ENCODE measurements around the gene ADAMTSL2. TPM values are rescaled to one million over a fixed set of nuclear protein-coding genes. Genes with fewer than 3 reads are reported as not detected.

ADAMTSL2 gene
- polyA plus RNA-seq, 1 donor (not counting 4 experiments of a cell fraction or from before 2014, with no cell fraction given): not detected

GRCh38 chr9:133605446-133605845, 70.9 kb downstream of the ADAMTSL2 start:
- no peaks in the 10 kb centered on the region for H3K9me1 ChIP-seq (ENCODE audit: control insufficient read depth, extremely low read depth, insufficient read depth, low read length)
- H3K4me3 ChIP-seq (ENCODE audit: control insufficient read depth in 2 of 3, extremely low read depth in 1 of 3, insufficient read depth in 2 of 3, low read depth in 1 of 3, low read length in 3 of 3): no peak overlapping the region
- no peaks in the 10 kb centered on the region for H3K79me2 ChIP-seq (ENCODE audit: control insufficient read depth, insufficient read depth, low read length)
- H3K27me3 ChIP-seq (ENCODE audit: control insufficient read depth, extremely low read depth, insufficient read depth, low read length): peaks cover 62% of the 10 kb centered on the region
- H2AFZ ChIP-seq (ENCODE audit: control insufficient read depth, low read length): no peak overlapping the region
- H3K36me3 ChIP-seq (ENCODE audit: control insufficient read depth in 2 of 2, extremely low read depth in 1 of 2, insufficient read depth in 2 of 2, low read length in 2 of 2): no peaks in the 10 kb centered on the region
- TF ChIP-seq CTCF (optimal IDR thresholded peaks at IDR 0.05 in 1 of 3, IDR thresholded peaks at IDR 0.05 in 1 of 3, conservative IDR thresholded peaks at IDR 0.05 in 1 of 3; ENCODE audit: extremely low read depth in 1 of 3, insufficient read depth in 2 of 3, low read length in 3 of 3) (no peak), EZH2 (IDR thresholded peaks at IDR 0.05; ENCODE audit: low read length) (no peak)
- FAIRE-seq (no peak), DNase-seq (ENCODE audit: low read depth, low spot score) (no peak)
- H4K20me1 ChIP-seq (ENCODE audit: control insufficient read depth, extremely low read depth, insufficient read depth, low read length): no peaks in the 10 kb centered on the region
- no peaks in the 10 kb centered on the region for H3K9me3 ChIP-seq (ENCODE audit: control insufficient read depth, low read depth, low read length)
- H3K4me2 ChIP-seq (ENCODE audit: control insufficient read depth, extremely low read depth, insufficient read depth, low read depth, low read length): no peak overlapping the region
- H3K9ac ChIP-seq (ENCODE audit: control insufficient read depth, extremely low read depth, insufficient read depth, low read length): no peak overlapping the region
- H3K4me1 ChIP-seq (ENCODE audit: control insufficient read depth, extremely low read depth, insufficient read depth, low read length): no peaks in the 10 kb centered on the region
- dilution Hi-C loops (cut with MboI; ENCODE audit: extremely low pct_ligation_motif_present, low sequenced_read_pairs): no loop called here
- no peak overlapping the region for H3K27ac ChIP-seq (ENCODE audit: control insufficient read depth, insufficient read depth, low read length)

GRCh38 chr9:133605856-133606707, 71.6 kb downstream of the ADAMTSL2 start:
- no peak overlapping the region for H3K27ac ChIP-seq (ENCODE audit: control insufficient read depth, insufficient read depth, low read length)
- no peak overlapping the region for H3K4me2 ChIP-seq (ENCODE audit: control insufficient read depth, extremely low read depth, insufficient read depth, low read depth, low read length)
- TF ChIP-seq CTCF (optimal IDR thresholded peaks at IDR 0.05 in 1 of 3, IDR thresholded peaks at IDR 0.05 in 1 of 3, conservative IDR thresholded peaks at IDR 0.05 in 1 of 3; ENCODE audit: extremely low read depth in 1 of 3, insufficient read depth in 2 of 3, low read length in 3 of 3) (no peak), EZH2 (IDR thresholded peaks at IDR 0.05; ENCODE audit: low read length) (no peak)
- H2AFZ ChIP-seq (ENCODE audit: control insufficient read depth, low read length): no peak overlapping the region
- no peak overlapping the region for H3K4me3 ChIP-seq (ENCODE audit: control insufficient read depth in 2 of 3, extremely low read depth in 1 of 3, insufficient read depth in 2 of 3, low read depth in 1 of 3, low read length in 3 of 3)
- peaks cover 57% of the 10 kb centered on the region for H3K27me3 ChIP-seq (ENCODE audit: control insufficient read depth, extremely low read depth, insufficient read depth, low read length)
- H3K9me1 ChIP-seq (ENCODE audit: control insufficient read depth, extremely low read depth, insufficient read depth, low read length): no peaks in the 10 kb centered on the region
- dilution Hi-C loops (cut with MboI; ENCODE audit: extremely low pct_ligation_motif_present, low sequenced_read_pairs): no loop called here
- no peaks in the 10 kb centered on the region for H3K36me3 ChIP-seq (ENCODE audit: control insufficient read depth in 2 of 2, extremely low read depth in 1 of 2, insufficient read depth in 2 of 2, low read length in 2 of 2)
- H4K20me1 ChIP-seq (ENCODE audit: control insufficient read depth, extremely low read depth, insufficient read depth, low read length): no peaks in the 10 kb centered on the region
- H3K9ac ChIP-seq (ENCODE audit: control insufficient read depth, extremely low read depth, insufficient read depth, low read length): no peak overlapping the region
- no peak for DNase-seq (ENCODE audit: low read depth, low spot score)
- no peaks in the 10 kb centered on the region for H3K9me3 ChIP-seq (ENCODE audit: control insufficient read depth, low read depth, low read length)
- no peak for FAIRE-seq
- no peaks in the 10 kb centered on the region for H3K79me2 ChIP-seq (ENCODE audit: control insufficient read depth, insufficient read depth, low read length)
- no peaks in the 10 kb centered on the region for H3K4me1 ChIP-seq (ENCODE audit: control insufficient read depth, extremely low read depth, insufficient read depth, low read length)
